ENCODE results near the gene EMILIN2.

EMILIN2 gene

GRCh38 chr18:2960983-2961696 lies 114.3 kb downstream of the EMILIN2 start:
- DNase-seq = no peak

- no peak for DNase-seq
These were observed 115.0 kb downstream of the EMILIN2 start for GRCh38 chr18:2961821-2962220.

GRCh38 chr18:2963048-2963447 lies 116.2 kb downstream of the EMILIN2 start:
- no peak for DNase-seq

- no peak for DNase-seq
These were observed 117.7 kb downstream of the EMILIN2 start for GRCh38 chr18:2964361-2965010.
